ENCODE results near the gene ALKBH6. TPM values are rescaled to one million over a fixed set of nuclear protein-coding genes. Genes with fewer than 3 reads are reported as not detected.
A peak's percentile ranks its signal among the peaks of the same experiment; 100 is the strongest.

The ALKBH6 gene
- polyA plus RNA-seq, 4 donors, result 11.8 to 20.5 (median 16.9) TPM

- no peak for DNase-seq (ENCODE audit: low read depth in 4 of 4, low spot score in 2 of 4)
These were observed 47.2 kb downstream of the ALKBH6 start for GRCh38 chr19:35966771-35967170.

- DNase-seq (ENCODE audit: low read depth in 4 of 4, low spot score in 2 of 4), result peak in 3 of 4 donors; percentile 31 to 74 (median 44)
These were observed 50.5 kb downstream of the ALKBH6 start for GRCh38 chr19:35963514-35963913.

- DNase-seq (ENCODE audit: low read depth in 4 of 4, low spot score in 2 of 4), result no peak
These were observed 53.5 kb downstream of the ALKBH6 start for GRCh38 chr19:35960432-35960972.

DNA sequence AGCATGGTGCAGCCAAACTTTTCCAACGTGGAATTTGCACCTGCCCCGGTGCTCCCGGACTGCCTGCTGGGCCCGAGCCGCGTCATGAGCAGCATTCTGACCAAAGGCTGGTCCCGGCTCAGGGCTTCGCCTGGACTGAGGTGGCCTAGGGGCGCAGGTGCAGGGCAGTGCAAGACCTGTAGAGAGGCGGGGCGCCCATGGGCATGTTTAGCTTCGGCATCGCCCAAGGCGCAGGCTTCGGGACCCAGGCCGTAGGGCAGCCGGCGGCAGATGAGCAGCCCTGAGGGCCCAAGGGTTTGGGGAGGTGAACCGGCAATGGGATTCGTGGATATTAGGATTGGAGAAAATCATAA is 54.1 kb downstream of the ALKBH6 start:
- no peak for DNase-seq (ENCODE audit: low read depth in 4 of 4, low spot score in 2 of 4)

Other genes starting within 250 kb of the ALKBH6 start
- gene ARHGAP33, start 238.6 kb downstream of the ALKBH6 start, polyA plus RNA-seq (ENCODE audit: insufficient read length in 4 of 4), result 10 to 100 TPM; 10.9 to 53.7 (median 30.0) TPM
- gene PRODH2, start 201.4 kb downstream of the ALKBH6 start, polyA plus RNA-seq (ENCODE audit: insufficient read length in 4 of 4), result 10 to 100 TPM; 24.2 to 60.6 (median 39.9) TPM
- 100 to 1,000 TPM; 101 to 226 (median 168) TPM for gene NPHS1, start 161.7 kb downstream of the ALKBH6 start, polyA plus RNA-seq (ENCODE audit: insufficient read length in 4 of 4)
- gene KIRREL2, start 157.3 kb downstream of the ALKBH6 start, polyA plus RNA-seq (ENCODE audit: insufficient read length in 4 of 4), result 10 to 100 TPM in 3 of 4 donors, 1 to 10 TPM in 1; 7.7 to 12.8 (median 11.5) TPM
- 10 to 100 TPM; 19.3 to 32.8 (median 28.3) TPM for gene APLP1, start 145.6 kb downstream of the ALKBH6 start, polyA plus RNA-seq (ENCODE audit: insufficient read length in 4 of 4)
- 1 to 10 TPM; 1.3 to 6.0 (median 4.1) TPM for gene NFKBID, start 113.7 kb downstream of the ALKBH6 start, polyA plus RNA-seq (ENCODE audit: insufficient read length in 4 of 4)
- 1 to 10 TPM; 3.0 to 4.5 (median 3.4) TPM for gene HCST, start 111.7 kb downstream of the ALKBH6 start, polyA plus RNA-seq (ENCODE audit: insufficient read length in 4 of 4)
- 10 to 100 TPM in 2 of 4 donors, 1 to 10 TPM in 2; 8.2 to 13.5 (median 11.1) TPM for gene TYROBP, start 105.9 kb downstream of the ALKBH6 start, polyA plus RNA-seq (ENCODE audit: insufficient read length in 4 of 4)
- gene LRFN3, start 77.8 kb downstream of the ALKBH6 start, polyA plus RNA-seq (ENCODE audit: insufficient read length in 4 of 4), result 10 to 100 TPM in 3 of 4 donors, 1 to 10 TPM in 1; 8.6 to 19.9 (median 14.3) TPM
- 10 to 100 TPM; 12.4 to 19.8 (median 15.0) TPM for gene SDHAF1, start 19.0 kb downstream of the ALKBH6 start, polyA plus RNA-seq (ENCODE audit: insufficient read length in 4 of 4)
- 10 to 100 TPM; 12.5 to 16.1 (median 13.3) TPM for gene SYNE4, start 5.4 kb downstream of the ALKBH6 start, polyA plus RNA-seq (ENCODE audit: insufficient read length in 4 of 4)
- 10 to 100 TPM; 47.0 to 61.8 (median 57.1) TPM for gene CLIP3, start 18.7 kb upstream of the ALKBH6 start, polyA plus RNA-seq (ENCODE audit: insufficient read length in 4 of 4)
- 10 to 100 TPM; 10.8 to 16.5 (median 13.4) TPM for gene THAP8, start 40.1 kb upstream of the ALKBH6 start, polyA plus RNA-seq (ENCODE audit: insufficient read length in 4 of 4)
- 1 to 10 TPM; 3.1 to 6.4 (median 5.1) TPM for gene WDR62, start 40.7 kb upstream of the ALKBH6 start, polyA plus RNA-seq (ENCODE audit: insufficient read length in 4 of 4)
- gene OVOL3, start 96.9 kb upstream of the ALKBH6 start, polyA plus RNA-seq (ENCODE audit: insufficient read length in 4 of 4), result under 1 TPM in 1 of 4 donors, not detected in 3; 0.21 TPM
- 10 to 100 TPM; 47.4 to 78.7 (median 53.8) TPM for gene POLR2I, start 100.7 kb upstream of the ALKBH6 start, polyA plus RNA-seq (ENCODE audit: insufficient read length in 4 of 4)
- gene TBCB, start 101.3 kb upstream of the ALKBH6 start, polyA plus RNA-seq (ENCODE audit: insufficient read length in 4 of 4), result 100 to 1,000 TPM; 118 to 158 (median 128) TPM
- gene CAPNS1, start 125.9 kb upstream of the ALKBH6 start, polyA plus RNA-seq (ENCODE audit: insufficient read length in 4 of 4), result 100 to 1,000 TPM; 503 to 614 (median 583) TPM
- gene COX7A1, start 138.2 kb upstream of the ALKBH6 start, polyA plus RNA-seq (ENCODE audit: insufficient read length in 4 of 4), result 10 to 100 TPM; 20.9 to 52.1 (median 31.6) TPM
- gene ZNF565, start 200.5 kb upstream of the ALKBH6 start, polyA plus RNA-seq (ENCODE audit: insufficient read length in 4 of 4), result 1 to 10 TPM; 6.0 to 7.7 (median 6.4) TPM
- gene ZNF146, start 200.9 kb upstream of the ALKBH6 start, polyA plus RNA-seq (ENCODE audit: insufficient read length in 4 of 4), result 100 to 1,000 TPM; 113 to 161 (median 129) TPM

All from left renal cortex interstitium (tissue), 4 donors.